Stimulated activated CD4-positive, alpha-beta T cell treated with anti-CD3 and anti-CD28 coated beads, TNF-alpha, amount 100 ng/mL, for 4 hours (primary cell): ENCODE measurements around the gene SETD2.

Source experiments
- DNase-seq, 3 experiments: peaks; one replicate each; pipeline ENCODE4 v3.0.0-alpha.2; 2020; ENCODE audit warnings: low read depth in 3 of 3

Gene SETD2

DNA sequence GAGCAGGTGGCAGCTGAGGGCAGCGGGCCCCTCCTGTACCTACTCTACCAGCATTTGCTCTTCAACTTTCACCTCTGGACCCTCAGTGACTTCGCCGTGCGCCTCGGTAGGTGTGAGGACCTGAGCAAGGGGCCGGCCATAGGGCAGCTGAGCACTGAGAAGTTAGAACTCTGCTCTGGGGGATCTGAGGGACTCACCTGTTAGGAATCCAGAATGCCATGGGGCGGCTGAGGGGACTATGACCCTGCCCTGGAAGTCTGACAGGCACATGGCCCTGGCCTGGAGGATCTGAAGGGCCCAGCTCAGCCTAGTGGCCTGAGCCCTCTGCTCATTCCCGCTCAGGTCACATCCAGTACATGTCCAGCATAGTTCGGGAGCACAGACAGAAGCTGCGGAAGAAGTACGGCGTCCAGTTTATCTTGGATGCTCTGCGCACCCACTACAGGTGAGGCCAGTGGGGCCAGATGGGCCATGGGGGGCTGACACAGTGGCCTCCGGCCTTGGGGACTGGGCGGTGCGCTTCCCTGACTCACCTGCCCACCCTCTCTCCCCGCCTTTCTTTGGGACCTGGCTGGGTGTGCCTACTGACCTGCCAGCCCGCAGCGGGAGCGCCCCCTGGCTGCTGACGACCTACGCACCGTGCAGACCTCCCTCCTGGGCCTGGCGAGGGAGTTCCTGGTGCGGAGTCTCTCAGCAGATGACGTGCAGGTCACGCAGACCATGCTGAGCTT is 165.6 kb downstream of the SETD2 start:
- peak; percentile 56 to 62 (median 59) for DNase-seq

DNA sequence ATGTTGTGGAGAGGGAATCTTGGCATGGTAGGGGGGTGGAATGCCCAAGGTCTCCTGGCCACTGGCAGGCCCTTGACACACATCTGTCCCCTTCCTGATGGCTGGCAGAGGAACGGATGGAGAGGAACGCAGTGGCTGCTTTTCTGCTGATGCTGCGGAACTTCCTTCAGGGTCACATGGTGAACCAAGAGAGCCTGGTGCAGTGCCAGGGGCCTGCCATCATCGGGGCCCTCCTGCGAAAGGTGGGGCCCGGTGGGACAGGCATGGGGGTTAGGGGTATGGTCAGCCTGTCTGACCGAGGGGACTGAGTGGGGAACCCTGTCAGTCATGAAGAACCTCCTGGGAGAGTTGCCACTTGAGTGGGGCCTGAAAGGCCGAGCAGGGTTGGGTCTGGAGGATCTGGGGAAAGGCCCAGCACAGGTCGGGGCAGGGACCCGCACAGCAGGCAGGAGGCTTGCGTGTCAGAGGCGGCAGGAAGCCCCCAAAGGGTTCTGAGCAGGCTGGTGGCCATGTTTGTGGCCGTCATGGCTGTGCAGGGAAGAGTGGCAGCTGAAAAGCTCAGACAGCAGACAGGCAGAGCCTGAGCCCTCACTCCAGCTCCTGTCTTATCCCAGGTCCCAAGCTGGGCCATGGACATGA is 166.3 kb downstream of the SETD2 start:
- no peak for DNase-seq

DNA sequence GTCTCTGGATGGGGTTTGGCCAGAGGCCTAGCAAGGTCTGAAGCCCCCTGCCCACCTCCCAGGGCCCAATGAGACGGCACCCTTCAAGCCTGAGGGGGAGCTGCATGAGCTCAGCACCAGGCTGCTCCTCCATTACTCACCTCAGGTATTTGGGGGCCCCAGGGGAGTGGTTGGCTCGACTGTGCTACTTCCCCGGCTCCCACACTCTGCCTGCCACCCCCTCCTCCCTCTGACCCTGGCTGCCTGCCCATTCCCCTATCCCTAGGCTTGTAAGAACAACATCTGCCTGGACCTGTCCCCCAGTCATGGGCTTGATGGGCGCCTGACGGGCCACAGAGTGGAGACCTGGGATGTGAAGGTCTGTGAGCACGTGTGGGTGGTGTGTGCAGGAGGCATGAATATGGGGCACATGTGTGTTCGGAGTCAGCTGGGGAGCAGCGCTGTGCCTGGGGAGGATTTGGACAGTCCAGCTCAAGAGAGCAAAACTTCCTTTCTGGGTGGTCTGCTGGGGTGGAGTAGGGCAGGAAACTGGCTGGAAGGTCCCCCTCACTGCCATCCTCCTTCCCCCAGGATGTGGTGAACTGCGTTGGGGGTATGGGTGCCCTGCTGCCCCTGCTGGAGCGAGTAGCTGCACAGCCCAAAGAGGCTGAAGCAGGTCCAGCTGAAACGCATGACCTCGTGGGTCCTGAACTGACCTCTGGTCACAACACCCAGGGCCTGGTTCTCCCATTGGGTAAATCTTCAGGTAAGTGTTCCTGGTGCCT is 167.0 kb downstream of the SETD2 start:
- no peak for DNase-seq

DNA sequence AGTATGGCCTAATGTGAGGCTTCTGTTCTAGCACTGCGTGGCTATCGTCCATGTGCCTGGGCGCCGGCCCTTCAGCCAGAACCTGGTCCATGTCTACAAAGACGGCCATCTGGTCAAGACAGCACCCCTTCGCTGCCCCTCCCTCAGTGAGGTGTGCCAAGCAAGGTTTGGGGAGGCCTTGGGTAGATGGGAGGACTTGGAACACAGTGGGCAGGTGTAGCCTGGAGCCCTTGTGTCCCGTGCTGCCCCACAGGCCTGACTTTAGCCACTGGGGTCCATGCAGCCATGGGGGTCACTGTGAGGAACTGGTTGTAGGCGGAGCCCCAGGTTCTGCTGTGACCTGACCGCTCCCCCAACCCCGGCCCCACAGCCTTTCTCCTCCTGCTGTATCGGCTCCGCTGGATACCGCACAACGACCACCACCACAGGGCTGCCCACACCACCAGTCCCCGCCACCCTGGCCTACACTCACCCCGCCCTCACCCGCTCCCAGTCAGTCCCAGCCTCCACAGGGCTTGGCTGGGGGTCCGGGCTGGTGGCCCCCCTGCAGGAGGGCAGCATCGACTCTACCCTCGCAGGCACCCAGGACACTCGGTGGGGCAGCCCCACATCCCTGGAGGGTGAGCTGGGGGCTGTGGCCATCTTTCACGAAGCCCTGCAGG is 167.9 kb downstream of the SETD2 start:
- no peak for DNase-seq

DNA sequence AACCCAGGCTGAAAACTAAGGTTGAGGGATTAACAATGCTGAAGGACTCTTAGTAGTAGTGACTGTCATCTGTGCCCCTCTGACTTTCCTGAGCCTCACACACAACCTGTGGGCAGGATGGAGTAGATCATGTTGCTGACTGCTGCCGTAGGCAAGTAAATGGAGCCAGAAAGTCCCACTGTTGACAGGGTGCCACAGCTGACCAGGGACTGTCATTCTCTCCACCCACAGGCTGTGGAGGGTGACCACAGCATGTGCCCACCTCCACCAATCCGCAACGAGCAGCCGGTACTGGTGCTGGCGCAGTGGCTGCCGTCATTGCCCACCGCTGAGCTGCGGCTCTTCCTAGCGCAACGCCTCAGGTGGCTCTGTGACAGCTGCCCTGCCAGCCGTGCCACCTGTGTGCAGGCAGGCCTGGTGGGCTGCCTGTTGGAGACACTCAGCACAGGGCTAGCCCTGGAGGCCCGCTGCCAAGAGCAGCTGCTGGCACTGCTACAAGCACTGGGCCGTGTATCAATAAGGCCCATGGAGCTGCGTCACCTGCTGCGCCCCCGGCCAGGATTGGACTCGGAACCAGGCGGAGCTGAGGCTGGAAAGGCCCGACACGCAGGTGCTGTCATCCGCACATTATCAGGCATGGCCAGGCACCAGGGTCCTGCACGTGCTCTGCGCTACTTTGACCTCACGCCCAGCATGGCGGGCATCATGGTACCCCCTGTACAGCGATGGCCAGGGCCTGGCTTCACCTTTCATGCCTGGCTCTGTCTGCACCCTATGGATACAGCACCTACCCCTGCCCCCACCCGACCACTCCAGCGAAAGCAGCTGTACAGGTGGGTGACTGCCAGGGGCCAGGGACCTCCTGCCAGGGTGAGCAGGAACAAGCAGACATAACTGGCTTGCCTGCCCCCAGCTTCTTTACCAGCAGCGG is 168.8 kb downstream of the SETD2 start:
- DNase-seq: no peak

DNA sequence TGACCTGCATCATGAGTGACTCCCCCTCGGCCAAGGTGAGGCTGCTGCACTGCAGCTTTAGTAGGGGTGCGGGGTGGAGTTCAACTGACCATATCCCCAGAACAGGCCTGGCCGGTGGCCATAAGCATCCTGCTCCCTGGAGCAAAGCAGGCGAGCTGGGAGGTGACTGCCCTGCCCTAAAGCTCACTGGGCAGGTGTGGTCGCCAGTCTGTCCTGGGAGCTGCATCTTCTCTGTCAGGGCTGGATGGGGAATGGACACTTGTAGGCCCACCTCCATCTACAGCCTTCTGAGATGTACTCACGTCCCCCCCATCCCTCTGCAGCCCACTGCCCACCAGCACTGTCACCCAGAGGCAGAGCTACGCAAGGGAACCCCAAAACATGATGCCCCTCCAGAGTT is 169.9 kb downstream of the SETD2 start:
- no peak for DNase-seq

DNA sequence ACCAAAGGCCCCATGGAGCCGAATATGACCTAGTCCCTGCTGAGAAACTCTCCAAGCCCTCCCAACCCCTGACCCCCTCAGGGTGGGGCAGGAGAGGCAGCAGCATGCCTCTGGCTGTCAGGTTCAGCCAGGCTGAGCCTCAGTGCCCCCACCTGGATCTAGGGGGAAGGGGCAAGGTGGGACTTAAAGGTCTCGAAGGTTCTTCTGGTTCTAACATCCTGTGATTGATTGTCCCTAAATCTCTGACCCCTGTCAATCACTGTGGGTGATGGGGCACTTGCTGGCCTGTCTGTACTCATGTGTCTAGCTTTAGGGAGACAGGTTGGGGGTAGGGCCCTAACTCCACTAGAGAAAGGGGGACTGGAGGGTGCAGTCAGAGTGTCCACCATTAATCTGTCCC is 170.6 kb downstream of the SETD2 start:
- DNase-seq: no peak

DNA sequence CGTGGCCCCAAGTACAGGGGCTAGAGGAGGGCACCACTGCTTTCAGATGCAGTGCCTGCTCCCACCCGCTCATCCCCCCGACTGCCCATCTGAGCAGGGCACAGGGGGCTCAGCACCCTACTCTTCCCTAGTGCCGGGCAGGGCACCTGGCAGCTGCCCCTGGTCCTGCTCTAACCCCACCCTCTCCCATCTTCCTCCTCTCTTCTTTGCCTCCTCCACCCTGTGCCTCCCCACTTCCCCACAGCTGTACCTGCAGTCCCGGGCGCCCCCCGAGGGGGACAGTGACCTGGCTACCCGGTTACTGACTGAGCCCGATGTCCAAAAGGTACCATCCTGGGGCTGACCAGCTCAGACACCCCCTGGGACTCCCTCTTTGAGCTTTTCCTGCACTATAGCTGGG is 171.7 kb downstream of the SETD2 start:
- DNase-seq: no peak

DNA sequence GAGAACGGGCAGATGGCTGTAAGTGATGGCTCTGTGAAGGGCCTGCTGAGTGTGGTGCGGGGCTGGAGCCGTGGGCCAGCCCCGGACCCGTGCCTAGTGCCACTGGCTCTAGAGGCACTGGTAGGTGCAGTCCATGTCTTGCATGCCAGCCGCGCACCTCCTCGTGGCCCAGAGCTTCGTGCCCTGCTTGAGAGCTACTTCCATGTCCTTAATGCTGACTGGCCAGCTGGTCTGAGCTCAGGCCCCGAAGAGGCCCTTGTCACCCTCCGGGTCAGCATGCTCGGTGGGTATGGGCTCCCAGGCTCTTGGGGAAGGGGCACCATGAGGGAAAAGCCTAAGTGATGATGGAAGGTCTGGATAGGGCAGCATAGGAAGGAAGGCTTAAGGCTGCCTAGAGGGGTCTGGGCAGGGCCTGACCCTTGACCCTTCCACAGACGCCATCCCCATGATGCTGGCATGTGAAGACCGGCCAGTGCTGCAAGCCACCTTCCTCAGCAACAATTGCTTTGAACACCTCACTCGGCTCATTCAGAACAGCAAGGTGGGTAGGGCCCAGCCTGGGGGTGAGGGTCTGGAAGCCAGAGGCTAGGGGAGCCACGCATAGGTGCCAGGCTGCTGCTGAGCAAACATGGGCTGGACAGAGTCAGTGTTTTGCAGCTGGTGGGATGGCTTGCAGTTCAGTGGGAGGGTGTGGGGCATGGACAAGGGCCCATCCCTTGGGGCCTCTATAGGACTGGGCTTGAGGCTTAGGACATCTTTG is 172.3 kb downstream of the SETD2 start:
- no peak for DNase-seq

DNA sequence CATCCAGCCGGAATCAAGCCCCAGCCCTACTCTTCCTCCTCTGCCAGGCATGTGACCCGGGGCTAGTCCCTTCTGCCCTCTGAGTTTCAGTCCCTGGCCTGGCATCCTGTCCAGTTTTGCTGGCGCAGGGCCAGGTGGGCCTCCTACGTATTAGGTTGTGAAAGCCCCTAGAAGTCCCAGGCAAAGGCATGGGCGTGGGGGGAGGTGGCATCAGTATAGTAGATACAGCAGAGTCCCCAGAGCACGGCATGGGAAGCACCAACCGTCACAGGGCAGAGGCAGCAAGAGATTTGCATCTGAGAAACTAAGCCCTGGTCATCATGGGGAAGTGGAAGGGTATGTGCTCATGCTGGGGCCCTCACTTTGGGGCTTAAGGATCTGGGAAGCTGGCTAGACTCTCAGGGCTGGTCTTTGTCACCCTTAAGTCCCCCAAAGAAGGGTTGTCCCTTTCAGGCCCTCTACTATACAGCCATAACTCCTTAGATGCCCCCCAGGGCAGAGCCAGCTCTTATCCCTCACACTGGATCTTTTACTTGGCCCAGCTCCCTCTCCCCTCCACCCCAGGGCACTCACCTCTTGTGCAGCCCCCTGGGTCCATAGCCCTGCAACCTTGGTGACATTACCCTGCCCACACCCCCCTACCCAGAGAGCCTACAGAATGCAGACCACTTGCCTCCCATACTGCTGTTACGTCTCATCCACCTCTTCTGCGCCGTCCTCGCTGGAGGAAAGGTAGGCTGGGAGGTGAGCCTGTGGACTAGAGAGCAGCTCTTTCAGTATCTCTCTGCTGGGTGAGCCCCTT is 173.1 kb downstream of the SETD2 start:
- DNase-seq: no peak

DNA sequence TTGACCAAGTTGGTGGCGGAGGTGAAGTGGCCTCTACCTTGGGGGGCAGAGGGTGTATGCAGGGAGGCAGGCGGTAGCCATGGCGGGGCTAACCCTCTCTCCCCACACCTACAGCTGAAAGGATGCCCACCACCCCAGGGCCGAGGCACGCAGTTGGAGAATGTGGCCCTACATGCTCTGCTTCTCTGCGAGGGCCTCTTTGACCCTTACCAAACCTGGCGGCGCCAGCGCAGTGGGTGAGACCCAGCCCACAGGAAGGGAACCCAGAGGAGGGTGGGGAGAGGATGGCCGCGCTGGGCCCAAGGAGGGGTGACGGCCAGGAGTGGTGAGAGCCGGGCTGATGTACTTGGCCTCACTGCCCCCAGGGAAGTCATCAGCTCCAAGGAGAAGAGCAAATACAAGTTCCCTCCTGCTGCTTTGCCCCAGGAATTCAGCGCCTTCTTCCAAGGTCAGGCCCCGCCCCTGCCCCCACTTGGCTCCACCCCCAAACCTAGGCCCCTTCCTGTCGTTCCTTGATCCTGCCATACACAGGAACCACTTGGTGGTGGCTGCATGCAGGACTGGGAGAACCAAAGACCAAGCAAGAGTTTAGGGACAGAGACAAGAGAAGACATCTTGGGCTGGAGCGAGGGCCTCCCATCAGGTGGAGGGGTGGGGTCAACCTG is 174.6 kb downstream of the SETD2 start:
- no peak for DNase-seq

DNA sequence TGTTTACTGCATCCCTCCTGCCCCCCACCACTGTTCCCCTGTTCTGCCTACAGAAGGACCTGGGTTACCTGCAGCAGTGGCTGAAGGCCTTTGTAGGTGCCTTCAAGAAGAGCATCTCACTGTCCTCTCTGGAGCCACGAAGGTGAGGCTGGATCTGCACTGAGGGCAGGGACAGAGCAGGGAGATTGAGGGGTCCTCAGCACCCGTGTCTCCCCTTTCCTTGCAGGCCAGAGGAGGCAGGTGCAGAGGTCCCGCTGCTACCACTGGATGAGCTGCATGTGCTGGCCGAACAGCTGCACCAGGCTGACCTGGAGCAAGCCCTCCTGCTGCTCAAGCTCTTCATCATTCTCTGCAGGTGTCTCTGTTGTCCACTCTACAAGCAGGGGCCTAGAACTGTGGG is 175.3 kb downstream of the SETD2 start:
- no peak for DNase-seq

DNA sequence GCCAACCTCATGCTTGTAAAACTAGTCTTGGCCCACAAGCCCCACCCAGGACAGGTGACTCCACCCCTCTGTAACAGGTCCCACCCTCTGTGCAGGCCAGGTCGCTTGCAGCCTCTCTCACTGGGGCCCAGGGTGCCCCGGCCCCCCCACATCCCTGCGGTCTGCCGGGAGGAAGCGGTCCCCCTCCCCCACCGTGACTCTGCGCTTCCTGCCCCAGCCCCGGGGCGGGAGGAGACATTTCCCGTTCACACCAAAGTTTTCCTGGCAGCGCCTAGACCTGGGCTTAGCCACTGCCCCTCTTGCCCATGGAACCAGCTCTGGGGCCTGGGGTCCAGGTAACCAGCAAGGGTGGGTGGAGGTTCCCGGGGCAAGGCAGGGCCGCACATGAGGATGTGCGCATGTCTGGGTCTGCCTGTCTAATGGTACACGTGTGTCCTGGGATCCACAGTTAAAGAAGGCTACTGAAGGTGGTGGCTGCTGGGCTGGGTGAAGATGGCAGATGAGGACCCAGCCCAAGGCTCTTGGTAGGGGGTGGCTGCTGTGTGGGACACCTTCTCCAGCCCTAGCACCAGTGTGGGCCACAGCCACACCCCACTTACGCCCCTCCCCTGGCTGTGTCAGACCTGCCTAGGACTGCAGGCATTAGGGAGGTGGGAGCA is 176.0 kb downstream of the SETD2 start:
- DNase-seq: peak; percentile 67 to 74 (median 71)

DNA sequence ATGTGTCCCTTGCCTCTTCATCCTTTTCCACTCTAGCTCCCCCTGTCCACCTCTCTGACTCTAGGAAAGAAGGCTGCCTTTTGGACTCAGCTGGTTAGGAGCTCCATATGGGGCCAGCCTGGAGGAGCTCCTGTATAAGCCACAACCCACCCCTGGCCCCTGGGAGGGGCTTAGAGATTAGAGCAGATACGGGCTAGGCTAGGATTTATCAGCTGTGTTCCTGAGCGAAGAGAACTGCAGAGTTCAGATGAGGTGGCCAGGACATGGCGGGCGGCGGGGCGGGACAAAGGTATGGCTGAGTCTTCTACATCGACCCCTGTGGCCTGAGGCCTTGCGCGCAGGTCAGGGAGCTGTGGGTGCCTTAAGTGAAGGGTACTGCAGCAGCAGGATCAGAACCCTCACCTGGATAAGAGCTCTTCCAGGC is 176.6 kb downstream of the SETD2 start:
- DNase-seq: no peak

DNA sequence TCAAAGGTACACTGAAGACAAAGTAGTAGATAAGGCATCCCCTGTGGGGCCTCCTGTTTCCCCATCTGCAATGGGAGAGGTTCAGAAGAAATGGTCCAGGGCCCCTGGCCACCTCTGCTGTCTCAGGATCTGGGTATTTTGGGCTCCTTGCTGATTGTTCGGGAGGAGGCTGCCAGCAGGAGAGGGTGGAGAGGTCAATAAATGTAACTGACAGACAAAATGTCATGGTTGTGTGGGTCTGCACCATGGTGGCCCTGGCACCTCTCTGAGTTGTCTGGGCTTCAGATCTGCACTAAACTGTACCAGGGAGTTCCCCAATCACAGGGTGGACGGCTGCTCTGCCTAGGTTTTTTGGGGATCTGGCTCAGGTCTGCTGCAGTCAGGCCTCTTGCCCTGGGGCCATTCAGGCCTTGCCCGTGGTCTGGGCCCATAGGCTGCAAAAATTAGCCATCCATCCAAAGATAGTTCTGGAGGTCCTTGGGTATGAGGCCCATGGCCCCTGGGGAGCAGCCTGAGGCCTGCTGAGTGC is 177.1 kb downstream of the SETD2 start:
- no peak for DNase-seq

DNA sequence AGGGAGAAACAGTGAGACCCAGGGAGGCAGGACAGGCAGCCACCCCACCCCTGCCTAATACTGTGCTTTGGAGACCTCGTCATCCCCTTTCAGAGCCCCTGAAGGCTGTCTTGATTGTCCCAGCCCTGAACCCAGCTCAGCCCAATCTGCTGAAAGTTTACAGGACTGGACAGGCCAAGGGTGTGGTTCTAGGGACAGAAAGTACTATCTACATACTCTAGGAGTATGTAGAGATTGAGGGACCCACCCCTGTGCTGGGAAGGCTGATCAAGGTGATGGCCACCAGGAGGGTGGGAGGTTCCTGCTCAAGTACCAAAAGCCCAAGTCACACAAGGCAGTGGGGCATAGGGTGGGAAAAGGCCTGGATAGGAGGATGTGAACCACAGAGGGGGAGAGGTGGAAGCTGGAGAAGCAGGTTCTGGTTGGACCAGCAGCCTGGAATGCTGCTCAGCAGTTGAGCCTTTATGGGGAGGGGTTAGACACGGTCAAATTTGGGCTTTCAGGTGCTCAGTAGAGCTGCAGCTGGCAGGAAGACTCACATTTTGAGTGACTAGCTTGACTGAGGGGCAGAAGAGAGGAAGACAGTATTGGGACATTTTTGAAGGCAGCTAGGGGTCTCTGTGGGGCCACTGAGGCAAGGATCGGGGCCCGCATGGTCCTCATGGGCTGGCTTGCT is 177.7 kb downstream of the SETD2 start:
- DNase-seq: no peak

DNA sequence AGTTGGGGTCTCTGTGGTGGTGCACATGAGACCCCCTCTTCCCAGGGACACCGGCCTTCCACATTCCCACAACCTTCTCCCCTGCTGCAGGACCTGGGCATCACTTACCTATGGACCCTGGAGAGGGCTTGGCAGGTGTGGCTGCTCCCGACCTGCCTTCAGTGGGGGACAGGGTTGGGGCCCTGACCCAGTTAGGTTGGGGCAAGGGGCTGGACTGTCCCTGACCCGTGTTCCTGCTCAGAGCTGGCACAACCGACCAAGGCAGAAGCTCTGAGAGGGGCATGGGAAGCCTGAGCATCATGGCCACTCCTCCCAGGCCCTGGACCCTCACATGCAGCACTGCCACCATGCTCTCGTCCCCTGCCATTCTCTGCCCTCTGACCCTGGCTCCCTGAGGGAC is 178.3 kb downstream of the SETD2 start:
- DNase-seq: no peak
